ENCODE results near the gene ANKRD11. TPM values are rescaled to one million over a fixed set of nuclear protein-coding genes. Genes with fewer than 3 reads are reported as not detected.
"Not testable (repeated sequence)": the region's sequence is repeated elsewhere in the genome, so short reads cannot be mapped to it uniquely, and the experiment has no call there.

Gene ANKRD11
- total RNA-seq, 1 donor from 2014 or later = 37.1 TPM

- DNase-seq (ENCODE audit: low read depth) = no peak
Measured at GRCh38 chr16:89273741-89274472, 216.5 kb downstream of the ANKRD11 start.

GRCh38 chr16:89272631-89273030 lies 217.7 kb downstream of the ANKRD11 start:
- no peak for DNase-seq (ENCODE audit: low read depth)

- DNase-seq (ENCODE audit: low read depth) = no peak
Measured at GRCh38 chr16:89270666-89271345, 219.6 kb downstream of the ANKRD11 start.

- DNase-seq (ENCODE audit: low read depth) = no peak
Measured at GRCh38 chr16:89269805-89270665, 220.3 kb downstream of the ANKRD11 start.

- no peak for DNase-seq (ENCODE audit: low read depth)
Measured at GRCh38 chr16:89268987-89269735, 221.2 kb downstream of the ANKRD11 start.

GRCh38 chr16:89268585-89268984 lies 221.8 kb downstream of the ANKRD11 start:
- no peak for DNase-seq (ENCODE audit: low read depth)

GRCh38 chr16:89267746-89268145 lies 222.6 kb downstream of the ANKRD11 start:
- not testable (repeated sequence) for DNase-seq (ENCODE audit: low read depth)

- no peak for DNase-seq (ENCODE audit: low read depth)
Measured at GRCh38 chr16:89266521-89267134, 223.7 kb downstream of the ANKRD11 start.

GRCh38 chr16:89265647-89266046 lies 224.7 kb downstream of the ANKRD11 start:
- no peak for DNase-seq (ENCODE audit: low read depth)

- no peak for DNase-seq (ENCODE audit: low read depth)
Measured at GRCh38 chr16:89264800-89265550, 225.4 kb downstream of the ANKRD11 start.

- no peak for DNase-seq (ENCODE audit: low read depth)
Measured at GRCh38 chr16:89261691-89262563, 228.4 kb downstream of the ANKRD11 start.

GRCh38 chr16:89259901-89260300 lies 230.5 kb downstream of the ANKRD11 start:
- not testable (repeated sequence) for DNase-seq (ENCODE audit: low read depth)

- DNase-seq (ENCODE audit: low read depth) = no peak
Measured at GRCh38 chr16:89257757-89258465, 232.4 kb downstream of the ANKRD11 start.

GRCh38 chr16:89257281-89257731 lies 233.1 kb downstream of the ANKRD11 start:
- no peak for DNase-seq (ENCODE audit: low read depth)

- peak; percentile 39 for DNase-seq (ENCODE audit: low read depth)
Measured at GRCh38 chr16:89256651-89257254, 233.6 kb downstream of the ANKRD11 start.

- DNase-seq (ENCODE audit: low read depth) = no peak
Measured at GRCh38 chr16:89253548-89254287, 236.6 kb downstream of the ANKRD11 start.
